CD4-positive, alpha-beta memory T cell (primary cell): Measurements from ENCODE around the gene IRF5. TPM values are rescaled to one million over a fixed set of nuclear protein-coding genes. Genes with fewer than 3 reads are reported as not detected.

ENCODE experiments used
- CTCF ChIA-PET: fragments of 350-600 bp; sonication (Branson Sonifier 250); formaldehyde crosslinking; loops from one replicate; lab custom pipeline; 2021; ENCODE audit warnings: inconsistent platforms; ENCODE audit not compliant: partially characterized antibody; lab: Charles Lee
- POLR2A ChIA-PET: fragments of 350-600 bp; sonication (Branson Sonifier 250); formaldehyde crosslinking; loops from one replicate; lab custom pipeline; 2021; ENCODE audit not compliant: partially characterized antibody; lab: Charles Lee
- DNase-seq, 5 donors: peaks; one replicate each; pipeline versions ENCODE4 v3.0.0 to v3.0.0-alpha.2; 2020 to 2022; ENCODE audit warnings: mixed read lengths in 1 of 5
- H3K27ac ChIP-seq: one replicate; pipeline ENCODE4 v1.7.0; 2013; ENCODE audit warnings: low read depth, low read length
- H3K27me3 ChIP-seq: 2 replicates; pipeline ENCODE4 v1.7.0; 2013; ENCODE audit warnings: mild to moderate bottlenecking, low read length, moderate library complexity; ENCODE audit not compliant: insufficient read depth
- H3K36me3 ChIP-seq: 2 replicates; pipeline ENCODE4 v1.7.0; 2013; ENCODE audit warnings: mild to moderate bottlenecking, low read length, moderate library complexity; ENCODE audit not compliant: insufficient read depth
- H3K4me1 ChIP-seq: 2 replicates; pipeline ENCODE4 v1.7.0; 2013; ENCODE audit warnings: mild to moderate bottlenecking, low read length, moderate library complexity; ENCODE audit not compliant: insufficient read depth
- H3K4me3 ChIP-seq, 2 donors: one replicate each; pipeline ENCODE4 v1.7.0; 2013; ENCODE audit warnings: low read length in 2 of 2, mild to moderate bottlenecking in 1 of 2
- H3K9me3 ChIP-seq, 2 donors: one replicate each; pipeline ENCODE4 v1.7.0; 2013; ENCODE audit warnings: low read length in 2 of 2, control low read depth in 1 of 2; ENCODE audit not compliant: control insufficient read depth in 1 of 2
- H3K27ac Mint-ChIP-seq, 7 donors: one replicate each; pipeline ENCODE4 v1.8.0; 2020 to 2021; ENCODE audit warnings: mixed read lengths in 7 of 7, mild to moderate bottlenecking in 6 of 7, inconsistent platforms in 3 of 7, moderate library complexity in 3 of 7
- H3K27me3 Mint-ChIP-seq, 2 donors: one replicate each; pipeline ENCODE4 v1.8.0; 2020 to 2021; ENCODE audit warnings: mixed read lengths in 2 of 2
- H3K36me3 Mint-ChIP-seq, 2 donors: one replicate each; pipeline ENCODE4 v1.8.0; 2020 to 2021; ENCODE audit warnings: mixed read lengths in 2 of 2, inconsistent platforms in 1 of 2, mild to moderate bottlenecking in 1 of 2
- H3K4me1 Mint-ChIP-seq, 4 donors: one replicate each; pipeline ENCODE4 v1.8.0; 2020 to 2021; ENCODE audit warnings: mixed read lengths in 4 of 4, mild to moderate bottlenecking in 1 of 4
- H3K4me3 Mint-ChIP-seq, 8 donors: one replicate each; pipeline ENCODE4 v1.8.0; 2020 to 2021; ENCODE audit warnings: mixed read lengths in 8 of 8, mild to moderate bottlenecking in 7 of 8, moderate library complexity in 6 of 8, inconsistent platforms in 3 of 8
- H3K9me3 Mint-ChIP-seq, 8 donors: one replicate each; pipeline ENCODE4 v1.8.0; 2020 to 2021; ENCODE audit warnings: mixed read lengths in 8 of 8, mild to moderate bottlenecking in 5 of 8, inconsistent platforms in 3 of 8, moderate library complexity in 1 of 8
- intact Hi-C: fragments of 100-400 bp; cut with micrococcal nuclease; formaldehyde crosslinking; loops from one replicate; pipeline ENCODE4 v1.15.1; 2023
- polyA plus RNA-seq, 2 donors: library from polyadenylated mRNA; unstranded; fragments of 300-500 nt; fragmentation: Illumina TruSeq; gene quantifications; one replicate each; pipeline ENCODE4 v1.2.3, GENCODE V29; 2021
- total RNA-seq, 2 experiments: library from RNA; stranded (reverse); gene quantifications; one replicate each; pipeline ENCODE4 v1.2.3, GENCODE V29; 2021

IRF5 gene
- total and polyA plus RNA-seq, 4 experiments from 2014 or later, result 7.2 to 27.8 (median 11.8) TPM

GRCh38 chr7:128902761-128903585, 34.8 kb upstream of the IRF5 start:
- intact Hi-C loops, result loop anchor here (10.0 kb wide), 1 partner anchor 572 kb away; no protein-coding TSS in a partner anchor
- Mint-ChIP-seq H3K27me3 (peaks cover 8 to 16% of the 10 kb centered on the region in 2 donors), H3K4me3 (no peak overlapping the region), H3K36me3 (peaks cover 0 to 4% of the 10 kb centered on the region in 2 donors), H3K27ac (peak overlapping the region in 1 of 7 donors; percentile 71), H3K4me1 (peaks cover 0 to 3% (median 0%) of the 10 kb centered on the region in 4 donors), H3K9me3 (peaks cover 0 to 5% (median 0%) of the 10 kb centered on the region in 8 donors)
- H3K4me3 ChIP-seq, result no peak overlapping the region
- ChIA-PET CTCF (interaction anchor here (0.9 to 5.9 kb wide), 6 partner anchors 17 to 189 kb away, joined by 4 to 41 read pairs (median 8); no protein-coding TSS in a partner anchor), POLR2A (no interaction called here)
- H3K27me3 ChIP-seq, result no peaks in the 10 kb centered on the region
- no peak overlapping the region for H3K27ac ChIP-seq
- H3K9me3 ChIP-seq, result no peaks in the 10 kb centered on the region
- H3K4me1 ChIP-seq, result no peaks in the 10 kb centered on the region
- no peak for DNase-seq
- no peaks in the 10 kb centered on the region for H3K36me3 ChIP-seq

- no peak for DNase-seq
- H3K36me3 ChIP-seq, result no peaks in the 10 kb centered on the region
- no peaks in the 10 kb centered on the region for H3K4me1 ChIP-seq
- CTCF ChIA-PET, result interaction anchor here (0.9 to 5.9 kb wide), 6 partner anchors 18 to 188 kb away, joined by 4 to 41 read pairs (median 8); no protein-coding TSS in a partner anchor
- Mint-ChIP-seq H3K36me3 (no peaks in the 10 kb centered on the region), H3K4me1 (peaks cover 0 to 3% (median 0%) of the 10 kb centered on the region in 4 donors), H3K27ac (no peak overlapping the region), H3K9me3 (no peaks in the 10 kb centered on the region), H3K27me3 (peaks cover 10 to 23% of the 10 kb centered on the region in 2 donors), H3K4me3 (no peak overlapping the region)
- no peaks in the 10 kb centered on the region for H3K27me3 ChIP-seq
- intact Hi-C loops, result loop anchor here (1.0 to 10.0 kb wide), 3 partner anchors 30 to 571 kb away; no protein-coding TSS in a partner anchor
- POLR2A ChIA-PET, result no interaction called here
- no peak overlapping the region for H3K4me3 ChIP-seq
- H3K9me3 ChIP-seq, result no peaks in the 10 kb centered on the region
- H3K27ac ChIP-seq, result no peak overlapping the region
Observed at GRCh38 chr7:128903621-128904361, 33.9 kb upstream of the IRF5 start.

GRCh38 chr7:128904381-128905197, 33.1 kb upstream of the IRF5 start:
- Mint-ChIP-seq H3K4me1 (peaks cover 0 to 3% (median 0%) of the 10 kb centered on the region in 4 donors), H3K9me3 (no peaks in the 10 kb centered on the region), H3K27ac (peak overlapping the region in 1 of 7 donors; percentile 22), H3K27me3 (peaks cover 16 to 31% of the 10 kb centered on the region in 2 donors), H3K36me3 (no peaks in the 10 kb centered on the region), H3K4me3 (peak overlapping the region in 1 of 8 donors; percentile 13)
- intact Hi-C loops, result loop anchor here (1.0 to 10.0 kb wide), 3 partner anchors 29 to 570 kb away; no protein-coding TSS in a partner anchor
- H3K9me3 ChIP-seq, result no peaks in the 10 kb centered on the region
- no peaks in the 10 kb centered on the region for H3K4me1 ChIP-seq
- peak in 4 of 5 donors; percentile 57 to 72 (median 65) for DNase-seq
- H3K4me3 ChIP-seq, result no peak overlapping the region
- POLR2A ChIA-PET, result no interaction called here
- no peak overlapping the region for H3K27ac ChIP-seq
- H3K36me3 ChIP-seq, result no peaks in the 10 kb centered on the region
- CTCF ChIA-PET, result interaction anchor here (1.3 to 5.9 kb wide), 5 partner anchors 18 to 187 kb away, joined by 5 to 41 read pairs (median 11); no protein-coding TSS in a partner anchor
- no peaks in the 10 kb centered on the region for H3K27me3 ChIP-seq

- peak overlapping the region in 2 of 7 donors; percentile 7 to 48 for H3K27ac Mint-ChIP-seq
- DNase-seq, result no peak
- H3K36me3 Mint-ChIP-seq, result no peaks in the 10 kb centered on the region
- Histone ChIP-seq H3K9me3 (no peaks in the 10 kb centered on the region), H3K27ac (no peak overlapping the region), H3K27me3 (no peaks in the 10 kb centered on the region), H3K36me3 (no peaks in the 10 kb centered on the region), H3K4me3 (no peak overlapping the region), H3K4me1 (no peaks in the 10 kb centered on the region)
- no peak overlapping the region for H3K4me3 Mint-ChIP-seq
- intact Hi-C loops, result loop anchor here (10.0 kb wide), 1 partner anchor 569 kb away; no protein-coding TSS in a partner anchor
- peaks cover 0 to 3% (median 0%) of the 10 kb centered on the region in 4 donors for H3K4me1 Mint-ChIP-seq
- ChIA-PET CTCF (interaction anchor here (1.0 to 4.0 kb wide), 4 partner anchors 41 to 186 kb away, joined by 3 to 23 read pairs (median 5); no protein-coding TSS in a partner anchor), POLR2A (no interaction called here)
- H3K27me3 Mint-ChIP-seq, result peaks cover 19 to 39% of the 10 kb centered on the region in 2 donors
- H3K9me3 Mint-ChIP-seq, result no peaks in the 10 kb centered on the region
Observed at GRCh38 chr7:128906001-128906765, 31.5 kb upstream of the IRF5 start.

- ChIA-PET CTCF (interaction anchor here (0.6 to 4.0 kb wide), 4 partner anchors 41 to 185 kb away, joined by 3 to 23 read pairs (median 4); no protein-coding TSS in a partner anchor), POLR2A (no interaction called here)
- no peaks in the 10 kb centered on the region for H3K27me3 ChIP-seq
- H3K4me1 ChIP-seq, result no peaks in the 10 kb centered on the region
- intact Hi-C loops, result loop anchor here (10.0 kb wide), 1 partner anchor 568 kb away; no protein-coding TSS in a partner anchor
- no peak overlapping the region for H3K27ac ChIP-seq
- no peak overlapping the region for H3K27ac Mint-ChIP-seq
- H3K9me3 Mint-ChIP-seq, result no peaks in the 10 kb centered on the region
- no peaks in the 10 kb centered on the region for H3K9me3 ChIP-seq
- no peak for DNase-seq
- H3K27me3 Mint-ChIP-seq, result peaks cover 24 to 45% of the 10 kb centered on the region in 2 donors
- peaks cover 0 to 3% (median 0%) of the 10 kb centered on the region in 4 donors for H3K4me1 Mint-ChIP-seq
- H3K36me3 Mint-ChIP-seq, result no peaks in the 10 kb centered on the region
- no peak overlapping the region for H3K4me3 ChIP-seq
- H3K4me3 Mint-ChIP-seq, result no peak overlapping the region
- no peaks in the 10 kb centered on the region for H3K36me3 ChIP-seq
Observed at GRCh38 chr7:128906766-128907559, 30.8 kb upstream of the IRF5 start.
